SK-N-SH (cell line): ENCODE measurements around the gene EIF4E1B.

Experiments used
- NRF1 ChIP-seq: IDR thresholded peaks from 2 replicates; pipeline ENCODE4 v1.6.1; 2012; ENCODE audit warnings: low read depth, mild to moderate bottlenecking, low read length
- TF ChIP-seq, protein P1 (sequence below): IDR thresholded peaks from 2 replicates; pipeline ENCODE4 v1.6.1; 2012; ENCODE audit warnings: mild to moderate bottlenecking, low read depth, low read length, moderate library complexity

- TF ChIP-seq, protein P1, sequence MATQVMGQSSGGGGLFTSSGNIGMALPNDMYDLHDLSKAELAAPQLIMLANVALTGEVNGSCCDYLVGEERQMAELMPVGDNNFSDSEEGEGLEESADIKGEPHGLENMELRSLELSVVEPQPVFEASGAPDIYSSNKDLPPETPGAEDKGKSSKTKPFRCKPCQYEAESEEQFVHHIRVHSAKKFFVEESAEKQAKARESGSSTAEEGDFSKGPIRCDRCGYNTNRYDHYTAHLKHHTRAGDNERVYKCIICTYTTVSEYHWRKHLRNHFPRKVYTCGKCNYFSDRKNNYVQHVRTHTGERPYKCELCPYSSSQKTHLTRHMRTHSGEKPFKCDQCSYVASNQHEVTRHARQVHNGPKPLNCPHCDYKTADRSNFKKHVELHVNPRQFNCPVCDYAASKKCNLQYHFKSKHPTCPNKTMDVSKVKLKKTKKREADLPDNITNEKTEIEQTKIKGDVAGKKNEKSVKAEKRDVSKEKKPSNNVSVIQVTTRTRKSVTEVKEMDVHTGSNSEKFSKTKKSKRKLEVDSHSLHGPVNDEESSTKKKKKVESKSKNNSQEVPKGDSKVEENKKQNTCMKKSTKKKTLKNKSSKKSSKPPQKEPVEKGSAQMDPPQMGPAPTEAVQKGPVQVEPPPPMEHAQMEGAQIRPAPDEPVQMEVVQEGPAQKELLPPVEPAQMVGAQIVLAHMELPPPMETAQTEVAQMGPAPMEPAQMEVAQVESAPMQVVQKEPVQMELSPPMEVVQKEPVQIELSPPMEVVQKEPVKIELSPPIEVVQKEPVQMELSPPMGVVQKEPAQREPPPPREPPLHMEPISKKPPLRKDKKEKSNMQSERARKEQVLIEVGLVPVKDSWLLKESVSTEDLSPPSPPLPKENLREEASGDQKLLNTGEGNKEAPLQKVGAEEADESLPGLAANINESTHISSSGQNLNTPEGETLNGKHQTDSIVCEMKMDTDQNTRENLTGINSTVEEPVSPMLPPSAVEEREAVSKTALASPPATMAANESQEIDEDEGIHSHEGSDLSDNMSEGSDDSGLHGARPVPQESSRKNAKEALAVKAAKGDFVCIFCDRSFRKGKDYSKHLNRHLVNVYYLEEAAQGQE: no peak
- no peak for TF ChIP-seq NRF1
Measured at GRCh38 chr5:176675676-176676360, 45.3 kb downstream of the EIF4E1B start.
